DOHH2 (cell line): ENCODE data around the gene LIPM.

Source experiments
- CTCF ChIP-seq: fragments of 200-600 bp; sonication (generic); IDR thresholded peaks from one replicate; pipeline ENCODE4 v1.5.1; 2014; ENCODE audit warnings: antibody characterized with exemption, mild to moderate bottlenecking, low read depth, low read length; ENCODE audit not compliant: poor library complexity, severe bottlenecking
- EZH2phosphoT487 ChIP-seq: fragments of 200-600 bp; sonication (generic); IDR thresholded peaks from 2 replicates; pipeline ENCODE4 v1.6.1; 2017; ENCODE audit warnings: borderline replicate concordance, mild to moderate bottlenecking, antibody characterized with exemption, low read length, moderate library complexity, mixed read lengths

GRCh38 chr10:88841316-88842111 lies 39.0 kb downstream of the LIPM start:
- TF ChIP-seq CTCF (no peak), EZH2phosphoT487 (no peak)
